Tibial nerve (tissue), 4 donors: ENCODE data around the gene TTC39B.

Experiments used
- EP300 ChIP-seq, 2 donors: sonication (generic); formaldehyde crosslinking; IDR thresholded peaks; one replicate each; pipeline ENCODE4 v1.6.1; 2017; ENCODE audit warnings: antibody characterized with exemption in 2 of 2, mild to moderate bottlenecking in 1 of 2
- POLR2A ChIP-seq, 2 donors: fragments of 450-650 bp; IDR thresholded peaks; one replicate each; pipeline ENCODE4 v1.6.1; 2017; ENCODE audit warnings: antibody characterized with exemption in 2 of 2, mild to moderate bottlenecking in 2 of 2, moderate library complexity in 2 of 2
- TF ChIP-seq, protein P1 (sequence below), 5 experiments: fragments of 200-600 bp in 3 of 5; fragments of 450-650 bp in 2 of 5; sonication (generic) in 3 of 5; IDR thresholded peaks; one replicate each; pipeline ENCODE4 v1.5.1; 2016 to 2019; ENCODE audit warnings: antibody characterized with exemption in 5 of 5, mild to moderate bottlenecking in 3 of 5, moderate library complexity in 2 of 5

DNA sequence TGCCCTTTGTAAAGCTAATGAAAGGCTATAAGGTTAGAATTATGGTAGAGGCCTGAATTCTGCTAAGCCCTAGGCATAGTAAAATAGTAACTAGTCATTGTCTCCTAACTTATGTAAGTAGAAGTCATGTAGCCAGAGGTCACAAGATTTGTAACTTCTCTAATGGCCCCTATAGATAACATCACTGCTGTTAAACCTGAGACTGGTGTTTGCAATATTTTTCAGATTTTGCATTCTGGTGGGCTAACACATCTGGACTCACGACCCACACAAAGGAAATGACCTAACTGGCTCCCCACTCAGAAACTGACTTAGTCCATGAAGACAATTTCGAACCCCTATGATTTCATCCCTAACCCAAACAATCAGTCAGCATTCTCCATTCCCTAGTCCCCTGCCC is 37.2 kb upstream of the TTC39B start:
- TF ChIP-seq, protein P1, sequence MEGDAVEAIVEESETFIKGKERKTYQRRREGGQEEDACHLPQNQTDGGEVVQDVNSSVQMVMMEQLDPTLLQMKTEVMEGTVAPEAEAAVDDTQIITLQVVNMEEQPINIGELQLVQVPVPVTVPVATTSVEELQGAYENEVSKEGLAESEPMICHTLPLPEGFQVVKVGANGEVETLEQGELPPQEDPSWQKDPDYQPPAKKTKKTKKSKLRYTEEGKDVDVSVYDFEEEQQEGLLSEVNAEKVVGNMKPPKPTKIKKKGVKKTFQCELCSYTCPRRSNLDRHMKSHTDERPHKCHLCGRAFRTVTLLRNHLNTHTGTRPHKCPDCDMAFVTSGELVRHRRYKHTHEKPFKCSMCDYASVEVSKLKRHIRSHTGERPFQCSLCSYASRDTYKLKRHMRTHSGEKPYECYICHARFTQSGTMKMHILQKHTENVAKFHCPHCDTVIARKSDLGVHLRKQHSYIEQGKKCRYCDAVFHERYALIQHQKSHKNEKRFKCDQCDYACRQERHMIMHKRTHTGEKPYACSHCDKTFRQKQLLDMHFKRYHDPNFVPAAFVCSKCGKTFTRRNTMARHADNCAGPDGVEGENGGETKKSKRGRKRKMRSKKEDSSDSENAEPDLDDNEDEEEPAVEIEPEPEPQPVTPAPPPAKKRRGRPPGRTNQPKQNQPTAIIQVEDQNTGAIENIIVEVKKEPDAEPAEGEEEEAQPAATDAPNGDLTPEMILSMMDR (IDR thresholded peaks at IDR 0.05), result no peak
- TF ChIP-seq POLR2A (IDR thresholded peaks at IDR 0.05) (no peak), EP300 (IDR thresholded peaks at IDR 0.05) (no peak)
